Keratinocyte (primary cell): Measurements from ENCODE around the gene TAF4.

ENCODE experiments used
- CTCF ChIP-seq, 3 experiments: IDR thresholded peaks in 1 of 3; conservative IDR thresholded peaks in 1 of 3; optimal IDR thresholded peaks in 1 of 3; 2 replicates in 2 of 3; 3 replicates in 1 of 3; pipeline versions ENCODE3 to v1.5.1; 2011; ENCODE audit warnings: low read length in 3 of 3, mild to moderate bottlenecking in 3 of 3, moderate library complexity in 2 of 3, control low read depth in 1 of 3, inconsistent platforms in 1 of 3; ENCODE audit not compliant: insufficient read depth in 2 of 3; ENCODE audit errors: extremely low read depth in 1 of 3
- EZH2 ChIP-seq: IDR thresholded peaks from one replicate; pipeline ENCODE4 v1.6.1; 2012; ENCODE audit warnings: inconsistent platforms, mild to moderate bottlenecking, low read length, moderate library complexity

- no peak for TF ChIP-seq CTCF (optimal IDR thresholded peaks at IDR 0.05 in 1 of 3, IDR thresholded peaks at IDR 0.05 in 1 of 3, conservative IDR thresholded peaks at IDR 0.05 in 1 of 3; ENCODE audit: extremely low read depth in 1 of 3, insufficient read depth in 2 of 3, low read length in 3 of 3)
- no peak for TF ChIP-seq EZH2
These were observed 71.1 kb downstream of the TAF4 start for GRCh38 chr20:61994546-61994945.
